DMS 273 treated with DMSO at 0.1 percent for 48 hours (cell line): ENCODE data around the gene PPME1.

Source experiments
- DNase-seq: peaks from one replicate; lab custom pipeline; 2025; lab: John Stamatoyannopoulos, UW

Gene PPME1

DNA sequence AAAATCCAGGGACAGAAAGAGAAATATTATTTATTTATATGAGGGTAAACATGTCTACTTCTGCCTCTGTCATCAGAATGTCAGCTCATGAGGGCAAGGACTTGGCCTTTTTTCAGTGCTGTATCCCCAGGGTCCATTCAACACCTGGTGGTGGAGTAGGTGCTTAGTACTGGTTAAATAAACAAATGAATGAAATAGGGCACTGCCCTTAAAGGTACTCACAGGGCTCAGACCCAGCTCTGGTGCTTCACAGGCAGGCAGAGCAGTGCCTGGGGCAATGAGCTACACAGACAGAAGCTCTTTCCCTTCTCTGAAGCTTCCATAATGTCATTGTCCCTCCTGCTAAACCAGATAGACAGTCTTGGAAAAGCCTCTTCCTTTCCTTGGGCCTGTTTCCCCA, 109.4 kb downstream of the PPME1 start:
- no peak for DNase-seq

DNA sequence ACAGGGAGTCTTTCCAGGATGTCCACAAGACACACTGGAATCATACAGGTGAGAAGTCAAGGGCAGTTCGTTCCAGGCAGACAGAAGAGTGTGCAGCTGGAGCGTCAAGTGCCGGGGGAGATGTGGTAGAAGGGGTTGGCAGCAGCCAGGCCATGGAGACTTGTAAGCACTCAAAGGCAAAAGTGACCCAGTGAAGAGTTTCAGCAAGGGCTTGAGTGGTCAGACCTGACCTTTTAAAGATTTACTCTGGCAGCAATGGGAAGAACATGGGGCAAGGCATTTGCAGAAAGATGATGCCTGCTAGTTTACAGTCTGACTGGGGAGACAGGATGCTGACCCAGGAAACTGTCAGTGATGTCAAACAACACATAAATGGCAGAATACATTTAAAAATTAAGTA, 111.3 kb downstream of the PPME1 start:
- DNase-seq = no peak

DNA sequence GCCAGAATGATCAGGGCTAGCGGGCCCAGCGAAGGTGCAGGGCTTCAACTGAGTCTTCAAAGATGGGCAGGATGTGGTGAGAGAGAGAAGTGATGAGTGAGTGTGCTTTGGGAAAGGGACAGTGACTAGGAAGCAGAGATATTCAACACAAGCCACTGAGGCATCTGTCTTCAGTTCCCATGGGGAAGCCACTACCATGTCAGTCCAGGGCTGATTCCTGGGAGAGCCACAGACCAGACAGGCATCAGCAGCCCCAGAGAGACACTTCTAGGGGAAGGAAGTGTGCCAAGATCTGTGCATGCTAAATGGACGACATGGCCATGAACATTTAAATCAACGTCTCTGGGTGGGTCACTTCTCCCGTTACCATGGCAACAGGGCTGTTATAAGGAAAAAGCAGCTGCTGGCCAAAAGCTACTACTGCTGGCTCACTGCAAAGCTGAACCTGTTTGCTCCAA, 111.9 kb downstream of the PPME1 start:
- no peak for DNase-seq

DNA sequence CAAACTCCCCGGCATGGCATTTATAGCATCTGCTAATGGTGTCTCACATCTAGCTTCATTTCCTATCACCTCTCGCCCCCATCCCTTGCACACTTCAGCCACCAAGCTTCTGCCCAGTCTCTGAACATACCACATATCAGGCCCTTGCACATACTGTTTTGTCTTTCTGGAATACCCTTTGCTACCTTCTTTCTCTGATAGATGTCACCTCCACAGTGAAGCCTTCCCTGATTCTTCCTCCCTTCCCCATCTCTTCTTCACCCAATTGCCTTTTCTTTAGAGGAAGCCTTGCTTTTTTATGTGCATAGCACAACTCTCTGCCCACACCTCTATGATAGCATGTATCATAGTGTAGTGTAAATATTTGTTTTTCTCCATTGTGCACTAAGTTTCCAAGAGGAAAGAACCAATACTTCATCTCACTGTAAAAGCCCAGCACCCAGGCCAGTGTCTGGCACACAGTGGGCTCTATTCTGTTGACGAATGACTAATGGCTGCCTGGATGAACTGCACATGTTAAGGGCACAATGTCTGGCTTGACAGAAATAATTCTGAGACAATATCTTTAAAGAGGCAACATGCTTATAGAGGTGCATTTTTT, 112.6 kb downstream of the PPME1 start:
- DNase-seq = no peak

DNA sequence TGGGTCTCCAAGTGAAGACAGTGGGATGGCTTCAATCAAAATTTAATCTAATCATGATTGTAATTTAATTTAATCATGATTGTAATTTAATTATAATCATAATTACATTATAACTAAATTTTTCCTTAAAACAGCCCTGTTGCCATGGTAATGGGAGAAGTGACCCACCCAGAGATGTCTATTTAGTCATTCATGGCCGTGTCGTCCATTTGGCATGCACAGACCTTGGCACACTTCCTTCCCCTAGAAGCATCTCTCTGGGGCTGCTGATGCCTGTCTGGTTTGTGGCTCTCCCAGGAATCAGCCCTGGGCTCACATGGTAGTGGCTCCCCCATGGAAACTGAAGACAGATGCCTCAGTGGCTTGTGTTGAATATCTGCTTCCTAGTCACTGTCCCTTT, 113.4 kb downstream of the PPME1 start:
- DNase-seq = no peak

DNA sequence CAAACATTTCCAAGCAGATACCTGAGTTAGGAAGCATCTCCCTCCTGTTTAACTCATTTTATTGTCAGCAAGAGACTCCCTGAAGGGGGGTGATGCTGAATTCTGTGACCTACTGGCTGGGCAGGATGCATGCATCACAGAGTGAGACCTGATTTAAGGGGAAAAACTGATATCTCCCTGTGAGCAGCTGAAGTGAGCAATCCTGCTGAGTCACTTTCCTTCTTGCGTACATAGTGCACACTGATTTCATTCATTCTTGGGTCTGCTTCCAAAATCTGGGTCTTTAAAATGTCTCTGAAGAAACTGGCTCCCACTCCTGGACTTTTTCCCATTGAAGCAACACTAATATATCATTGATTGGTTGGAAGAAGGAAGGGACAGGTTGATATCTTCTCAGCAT, 117.1 kb downstream of the PPME1 start:
- DNase-seq = no peak

DNA sequence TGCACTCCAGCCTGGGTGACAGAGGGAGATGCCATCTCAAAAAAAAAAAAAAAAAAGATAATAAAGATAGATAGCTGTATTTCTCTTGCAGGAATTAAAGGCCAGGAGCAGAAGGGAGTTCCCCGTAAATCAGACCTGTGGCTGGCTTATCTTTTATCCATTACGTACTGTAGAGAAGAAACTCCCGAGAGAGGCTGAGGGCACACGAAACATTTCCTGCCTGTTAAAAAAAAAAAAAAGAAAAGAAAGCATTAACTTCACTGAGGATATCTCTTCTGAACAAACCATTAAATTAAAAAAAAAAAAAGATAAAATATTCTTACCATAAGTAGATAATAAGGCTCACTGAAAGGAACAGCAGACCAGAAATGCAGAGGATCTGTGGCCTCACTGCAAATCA, 117.8 kb downstream of the PPME1 start:
- DNase-seq = no peak

DNA sequence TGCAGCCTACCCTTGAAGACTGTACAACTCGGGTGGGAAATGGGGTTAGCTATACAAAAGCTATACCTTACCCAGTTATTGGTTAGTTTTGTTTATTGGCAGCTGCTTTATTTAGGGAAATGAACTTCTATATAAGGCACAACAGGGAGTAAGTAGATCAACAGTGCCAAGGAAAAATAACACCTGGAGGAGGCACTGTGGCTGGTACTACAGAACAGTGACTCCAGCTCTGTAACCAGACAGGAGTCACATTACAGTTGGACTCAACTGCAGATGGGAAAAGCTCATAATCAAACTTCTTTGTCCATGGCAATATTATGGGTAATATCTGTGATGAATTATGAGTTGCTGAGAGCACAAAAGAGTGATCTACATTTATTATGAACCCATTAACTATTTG, 126.4 kb downstream of the PPME1 start:
- DNase-seq = no peak

DNA sequence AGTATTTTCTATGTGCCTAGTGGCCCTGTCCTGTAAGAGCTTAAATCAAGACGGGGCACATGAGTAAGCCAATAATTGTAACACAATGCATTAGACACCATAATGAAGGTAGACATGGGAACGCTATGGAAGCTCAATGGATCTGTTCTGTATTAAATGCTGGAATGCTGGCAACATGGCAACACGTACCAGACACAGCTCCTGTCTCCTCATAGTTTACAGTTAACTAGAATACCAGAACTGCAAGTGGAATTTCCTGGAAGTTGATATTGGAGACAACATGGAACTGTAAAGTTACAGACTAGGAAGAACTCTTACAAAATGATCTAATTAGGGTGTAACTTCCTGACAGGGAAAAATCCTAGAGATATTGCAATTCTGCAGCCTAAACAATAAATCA, 127.9 kb downstream of the PPME1 start:
- no peak for DNase-seq
